ENCODE results near the gene SASH1. TPM values are rescaled to one million over a fixed set of nuclear protein-coding genes. Genes with fewer than 3 reads are reported as not detected.
A peak's percentile ranks its signal among the peaks of the same experiment; 100 is the strongest.

SASH1 gene
- polyA plus RNA-seq (2011; rRNA removed): 30.4 and 32.2 TPM in 2 replicates
- polyA minus RNA-seq (2011; rRNA and poly(A)+ RNA removed): 52.7 and 64.8 TPM in 2 replicates

DNA sequence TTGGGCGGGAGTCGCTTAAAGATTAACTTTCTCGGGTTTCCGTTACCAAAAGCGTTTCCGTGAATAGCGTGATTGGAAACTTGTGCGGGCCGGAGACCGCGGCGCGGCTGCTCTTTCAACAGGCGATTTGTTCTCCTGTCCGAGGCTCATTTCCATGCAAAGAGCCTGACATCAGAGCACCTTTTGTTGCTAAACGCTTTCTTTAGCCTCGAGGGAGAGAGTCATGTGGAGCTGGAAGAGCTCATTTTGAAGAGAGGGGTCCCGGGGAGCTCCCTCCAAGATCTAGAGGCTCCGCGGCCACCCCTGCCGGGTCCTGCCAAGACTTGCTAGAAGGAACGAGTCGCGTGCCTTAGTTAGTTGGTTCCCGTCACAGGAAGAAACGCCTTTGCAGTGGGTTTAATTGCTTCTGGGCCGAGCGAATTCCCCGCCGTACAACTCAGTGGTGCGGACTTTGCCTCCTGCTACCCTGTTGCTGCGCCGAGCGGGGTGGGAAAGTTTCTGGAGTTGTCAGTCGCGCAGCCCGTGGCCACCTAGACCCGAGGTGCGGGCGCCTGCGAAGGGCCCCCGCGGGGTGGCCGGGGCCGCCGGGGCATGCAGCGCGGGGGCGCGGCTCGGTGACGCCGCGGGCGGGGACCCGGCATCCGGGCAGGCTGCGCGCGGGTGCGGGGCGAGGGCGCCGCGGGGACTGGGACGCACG is at the start of gene SASH1:
SASH1 (plus strand) TSS at position 489 of the 697 bp plus-strand sequence. CDS start 230 bp downstream, outside the sequence.
- H3K36me3 ChIP-seq (ENCODE audit: control insufficient read depth, insufficient read depth, low read length): no peaks in the 10 kb centered on the region
- DNase-seq (ENCODE audit: low read depth): no peak
- CTCF ChIA-PET: interaction anchor here (1.1 to 1.5 kb wide), 2 partner anchors 110 to 182 kb away, joined by 3 to 5 read pairs; no protein-coding TSS in a partner anchor
- TF ChIP-seq, protein P1, sequence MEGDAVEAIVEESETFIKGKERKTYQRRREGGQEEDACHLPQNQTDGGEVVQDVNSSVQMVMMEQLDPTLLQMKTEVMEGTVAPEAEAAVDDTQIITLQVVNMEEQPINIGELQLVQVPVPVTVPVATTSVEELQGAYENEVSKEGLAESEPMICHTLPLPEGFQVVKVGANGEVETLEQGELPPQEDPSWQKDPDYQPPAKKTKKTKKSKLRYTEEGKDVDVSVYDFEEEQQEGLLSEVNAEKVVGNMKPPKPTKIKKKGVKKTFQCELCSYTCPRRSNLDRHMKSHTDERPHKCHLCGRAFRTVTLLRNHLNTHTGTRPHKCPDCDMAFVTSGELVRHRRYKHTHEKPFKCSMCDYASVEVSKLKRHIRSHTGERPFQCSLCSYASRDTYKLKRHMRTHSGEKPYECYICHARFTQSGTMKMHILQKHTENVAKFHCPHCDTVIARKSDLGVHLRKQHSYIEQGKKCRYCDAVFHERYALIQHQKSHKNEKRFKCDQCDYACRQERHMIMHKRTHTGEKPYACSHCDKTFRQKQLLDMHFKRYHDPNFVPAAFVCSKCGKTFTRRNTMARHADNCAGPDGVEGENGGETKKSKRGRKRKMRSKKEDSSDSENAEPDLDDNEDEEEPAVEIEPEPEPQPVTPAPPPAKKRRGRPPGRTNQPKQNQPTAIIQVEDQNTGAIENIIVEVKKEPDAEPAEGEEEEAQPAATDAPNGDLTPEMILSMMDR (IDR thresholded peaks at IDR 0.05; ENCODE audit: insufficient read depth, low read depth, low read length): no peak
- peak within 1 kb of the TSS; percentile 87 for H3K4me3 ChIP-seq (ENCODE audit: low read depth, low read length)
- no peaks in the 10 kb centered on the region for H3K27me3 ChIP-seq (ENCODE audit: control insufficient read depth, insufficient read depth, low read length)
- POLR2A ChIA-PET: interaction anchor here (0.6 kb wide), 1 partner anchor 152 kb away, joined by 7 read pairs; no protein-coding TSS in a partner anchor

DNA sequence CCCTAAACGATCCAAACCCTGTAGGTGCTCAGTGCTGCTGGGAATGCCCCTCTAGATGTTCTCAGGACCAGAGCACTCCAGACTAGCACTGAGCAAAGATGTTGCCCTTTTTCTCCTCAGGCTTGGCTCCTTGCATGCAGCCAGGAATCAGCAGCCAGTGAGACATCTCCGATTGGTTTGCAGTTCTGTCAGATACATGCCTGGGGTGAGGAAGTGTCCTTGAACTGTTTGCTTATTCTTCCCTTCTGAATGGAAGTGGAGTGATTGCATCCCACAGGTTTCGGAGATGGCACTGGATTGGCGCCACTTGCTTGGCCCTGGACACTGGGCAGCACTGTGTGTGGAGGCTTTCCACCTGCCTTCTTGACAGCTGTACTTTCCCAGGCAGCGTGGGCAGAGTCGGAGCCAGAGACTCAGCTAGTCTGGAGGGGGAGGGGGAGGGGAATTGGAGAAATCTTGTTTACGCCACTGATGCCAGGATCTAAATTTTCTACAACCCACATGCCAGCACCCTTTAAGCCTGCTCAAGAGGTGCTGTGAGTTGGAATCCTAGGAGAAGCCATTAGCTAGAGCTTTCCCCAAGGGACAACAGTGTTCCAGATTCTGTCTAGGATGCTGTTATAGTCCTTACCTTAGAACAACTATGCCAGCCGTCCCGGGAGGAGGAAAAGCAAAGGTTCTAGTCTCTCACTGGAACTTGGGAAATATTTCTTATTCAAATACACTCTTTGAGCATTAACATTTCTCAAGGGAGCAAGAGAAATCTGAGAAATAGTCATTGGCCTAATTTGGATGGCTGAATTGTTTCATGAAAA is 49.2 kb upstream of the SASH1 start:
- no peak for DNase-seq (ENCODE audit: low read depth)
- CTCF ChIA-PET: interaction anchor here (0.6 kb wide), 1 partner anchor 94 kb away, joined by 3 read pairs; no protein-coding TSS in a partner anchor
- TF ChIP-seq, protein P1 (IDR thresholded peaks at IDR 0.05; ENCODE audit: insufficient read depth, low read depth, low read length): no peak
- Histone ChIP-seq H3K27me3 (ENCODE audit: control insufficient read depth, insufficient read depth, low read length) (no peaks in the 10 kb centered on the region), H3K4me3 (ENCODE audit: low read depth, low read length) (no peak overlapping the region), H3K36me3 (ENCODE audit: control insufficient read depth, insufficient read depth, low read length) (peaks cover 2% of the 10 kb centered on the region; the same call in 1 of the 2 replicates)
- POLR2A ChIA-PET: no interaction called here

DNA sequence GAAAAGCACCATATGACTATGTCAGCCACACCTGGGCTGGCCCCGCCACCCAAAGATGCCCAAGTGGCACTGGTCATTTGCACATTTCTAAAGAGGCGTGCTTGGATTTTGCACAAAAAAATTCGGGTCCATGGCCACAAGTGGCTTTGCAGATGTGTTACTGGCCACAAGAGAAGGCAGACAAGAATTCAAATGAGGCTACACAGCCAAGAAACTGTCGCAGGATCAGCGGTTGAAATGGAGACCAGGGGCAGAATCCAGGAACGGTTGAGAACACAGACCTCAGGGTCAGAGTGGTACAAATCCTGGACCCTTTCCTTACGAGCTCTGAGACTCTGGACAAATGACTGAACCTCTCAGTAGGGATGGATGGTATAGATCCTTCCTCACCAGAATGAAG is 48.6 kb upstream of the SASH1 start:
- ChIA-PET CTCF (no interaction called here), POLR2A (no interaction called here)
- no peak for DNase-seq (ENCODE audit: low read depth)
- TF ChIP-seq, protein P1 (IDR thresholded peaks at IDR 0.05; ENCODE audit: insufficient read depth, low read depth, low read length): no peak
- Histone ChIP-seq H3K4me3 (ENCODE audit: low read depth, low read length) (no peak overlapping the region), H3K27me3 (ENCODE audit: control insufficient read depth, insufficient read depth, low read length) (no peaks in the 10 kb centered on the region), H3K36me3 (ENCODE audit: control insufficient read depth, insufficient read depth, low read length) (peaks cover 2% of the 10 kb centered on the region; the same call in 1 of the 2 replicates)

DNA sequence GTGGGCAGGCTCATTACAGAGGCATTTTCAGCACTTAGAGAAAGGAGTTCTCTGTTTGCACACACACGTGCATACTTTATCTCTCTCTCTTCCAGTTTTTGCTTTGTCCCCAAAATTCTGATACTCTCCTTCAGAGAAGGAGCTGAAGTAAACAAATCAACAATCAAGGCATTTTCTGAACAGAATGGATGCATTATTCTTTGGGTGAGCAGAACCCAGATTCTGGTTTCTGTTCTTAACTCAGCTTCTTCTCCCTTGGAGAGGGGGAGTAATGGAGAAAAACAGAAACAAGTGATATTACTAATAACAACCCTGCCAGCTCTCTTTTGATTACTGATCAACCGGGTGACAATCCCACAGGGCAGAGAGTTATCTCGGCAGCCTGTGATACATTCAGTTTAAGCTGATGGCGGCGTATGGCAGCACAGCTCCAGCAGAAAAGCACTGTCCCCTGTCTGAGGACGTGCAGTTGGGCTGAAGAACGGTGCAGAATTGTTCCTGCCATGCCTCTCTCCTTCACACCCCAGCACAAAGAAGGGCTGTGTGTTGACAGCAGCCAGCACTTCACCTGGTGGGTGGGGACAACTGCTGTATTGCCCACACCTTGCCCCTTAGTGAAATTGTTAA is 47.3 kb upstream of the SASH1 start:
- Histone ChIP-seq H3K36me3 (ENCODE audit: control insufficient read depth, insufficient read depth, low read length) (peaks cover 2% of the 10 kb centered on the region; the same call in 1 of the 2 replicates), H3K4me3 (ENCODE audit: low read depth, low read length) (no peak overlapping the region), H3K27me3 (ENCODE audit: control insufficient read depth, insufficient read depth, low read length) (no peaks in the 10 kb centered on the region)
- CTCF ChIA-PET: interaction anchor here (1.3 kb wide), 1 partner anchor 28 kb away, joined by 4 read pairs; no protein-coding TSS in a partner anchor
- DNase-seq (ENCODE audit: low read depth): no peak
- TF ChIP-seq, protein P1 (IDR thresholded peaks at IDR 0.05; ENCODE audit: insufficient read depth, low read depth, low read length): no peak
- POLR2A ChIA-PET: no interaction called here

Measured in BJ (cell line).